Measurements from ENCODE around the gene ZNF215. TPM values are rescaled to one million over a fixed set of nuclear protein-coding genes. Genes with fewer than 3 reads are reported as not detected.

The ZNF215 gene
- total and polyA plus RNA-seq, 2 of the 8 experiments (the other 6 are each of a cell fraction or from before 2014, with no cell fraction given) = 6.4 to 17.9 TPM

- TF ChIP-seq GTF2F1 (IDR thresholded peaks at IDR 0.05; ENCODE audit: borderline replicate concordance, low read depth, low read length) = no peak
These were observed at the start of gene ZNF215 (continued) for GRCh38 chr11:6926208-6927029.

All from H1 (cell line).